Suppressor macrophage treated with lipopolysaccharide for 1 hour (primary cell): ENCODE data around the gene GMIP.
A peak's percentile ranks its signal among the peaks of the same experiment; 100 is the strongest.
"Not testable (repeated sequence)": the region's sequence is repeated elsewhere in the genome, so short reads cannot be mapped to it uniquely, and the experiment has no call there.

Experiments
- DNase-seq, 3 donors: peaks; one replicate each; pipeline ENCODE4 v3.0.0-alpha.2; 2020 to 2022

Gene GMIP

DNA sequence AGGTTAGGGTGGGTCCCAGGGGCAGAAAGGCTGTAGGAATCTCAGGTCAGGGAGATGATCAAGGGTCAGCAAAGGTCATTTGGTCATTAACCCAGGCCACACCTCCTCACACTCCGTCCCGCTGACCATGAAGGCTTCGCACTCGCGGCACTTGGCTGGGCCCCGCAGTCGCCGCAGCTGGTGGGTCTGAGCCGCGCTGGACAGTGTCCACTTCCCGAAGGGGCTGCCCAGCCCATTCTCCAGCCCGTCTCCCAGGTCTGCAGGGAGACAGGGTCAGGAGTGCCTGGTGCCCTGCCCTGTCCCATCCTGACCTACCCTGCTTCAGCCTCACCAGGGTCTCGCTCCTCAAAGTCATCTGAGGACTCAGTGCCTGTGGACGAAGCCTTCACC is 8.1 kb downstream of the GMIP start:
- DNase-seq = no peak

DNA sequence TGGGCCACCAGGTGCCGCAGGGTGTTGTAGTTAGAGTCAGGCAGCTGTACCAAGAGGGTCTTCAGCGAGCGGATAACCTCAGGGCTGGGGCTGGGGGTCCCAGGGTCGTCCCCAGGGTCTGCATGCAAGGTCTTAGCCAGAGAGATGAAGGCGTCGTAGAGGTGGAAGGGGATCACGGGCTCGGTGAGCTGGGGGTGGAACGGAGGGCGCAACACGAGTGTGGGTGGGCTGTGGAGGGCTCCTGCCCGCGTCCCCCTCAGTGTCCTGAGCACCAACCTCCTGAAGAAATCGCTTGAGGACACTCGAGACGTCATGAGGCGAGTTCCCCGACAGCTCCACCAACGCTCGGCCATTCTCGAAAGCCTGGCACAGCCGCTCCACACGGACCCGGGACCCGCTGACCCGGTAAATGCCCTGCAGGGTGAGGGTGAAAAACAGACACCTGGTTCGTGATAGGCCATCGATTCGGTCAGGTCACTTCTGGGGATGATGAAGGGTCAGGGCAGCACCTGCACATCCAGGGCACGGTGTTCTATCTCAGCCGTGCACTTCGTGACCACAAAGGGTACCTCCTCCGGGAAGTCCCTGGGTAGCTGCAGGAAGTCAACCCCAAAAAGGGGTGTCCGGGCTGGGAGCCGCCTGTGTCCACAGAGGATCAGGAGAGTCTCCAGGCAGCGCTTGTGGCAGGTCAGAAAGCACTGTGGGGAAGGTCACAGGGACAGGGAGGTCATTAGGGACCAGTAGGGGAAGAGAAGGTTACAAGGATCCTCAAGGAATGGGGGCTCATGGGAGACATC is 8.7 kb downstream of the GMIP start:
- DNase-seq = no peak

DNA sequence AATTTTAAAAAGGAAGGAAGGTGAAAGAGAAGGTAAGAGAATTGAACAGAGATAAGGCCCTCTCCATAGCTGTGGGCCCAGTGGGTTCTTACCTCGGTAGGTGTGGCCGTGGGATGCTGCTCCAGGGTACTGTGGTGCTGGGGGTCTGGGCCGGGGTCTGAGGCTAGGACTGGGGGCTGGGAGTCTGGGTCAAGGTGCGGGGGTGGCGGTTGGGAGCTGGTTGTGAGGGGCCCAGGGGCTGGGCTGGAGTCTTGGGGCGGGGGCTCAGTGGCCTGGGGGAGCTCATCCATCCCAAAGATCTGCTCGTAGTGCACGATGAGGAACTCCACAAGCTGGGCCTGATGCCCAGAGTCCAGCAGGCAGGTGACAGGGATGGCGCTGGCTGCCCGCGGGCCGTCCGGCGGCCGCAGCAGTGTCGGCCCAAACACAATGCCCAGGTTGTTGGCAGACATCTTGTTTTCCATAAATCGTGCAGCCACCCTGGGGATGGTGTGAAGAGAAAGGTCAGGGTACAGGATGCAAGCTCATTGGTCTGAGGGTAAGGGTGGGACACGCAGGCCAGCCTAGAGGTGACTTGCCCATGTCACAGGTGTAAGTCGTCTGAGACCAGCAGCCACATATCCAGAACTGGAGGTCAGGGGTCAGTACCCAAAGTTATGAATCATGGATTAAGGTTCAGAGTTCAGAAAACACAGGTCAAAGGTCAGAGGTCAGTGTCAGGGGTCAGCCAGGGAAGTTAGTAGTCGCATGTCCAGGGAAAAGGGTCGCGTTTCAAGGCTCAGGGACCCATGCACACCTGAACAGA is 9.5 kb downstream of the GMIP start:
- no peak for DNase-seq

DNA sequence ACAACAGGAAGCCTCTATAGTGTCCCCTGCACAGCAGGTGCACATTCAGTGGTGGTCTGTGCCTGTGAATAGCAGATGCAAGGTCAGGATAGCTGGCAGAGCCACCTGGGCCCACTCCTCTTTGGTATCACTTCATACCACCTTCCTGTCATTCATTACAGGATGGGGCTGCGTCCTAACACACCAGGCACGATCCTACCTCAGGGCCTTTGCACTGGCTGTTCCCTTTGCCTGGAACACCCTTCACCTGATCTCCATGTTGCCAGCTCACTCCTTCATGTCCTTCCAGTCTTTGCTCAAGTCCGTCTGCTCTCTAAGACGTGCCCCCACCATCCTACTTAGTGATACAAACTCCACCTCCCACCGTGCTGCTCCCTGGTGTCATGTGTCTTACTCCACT is 10.8 kb downstream of the GMIP start:
- DNase-seq = no peak

DNA sequence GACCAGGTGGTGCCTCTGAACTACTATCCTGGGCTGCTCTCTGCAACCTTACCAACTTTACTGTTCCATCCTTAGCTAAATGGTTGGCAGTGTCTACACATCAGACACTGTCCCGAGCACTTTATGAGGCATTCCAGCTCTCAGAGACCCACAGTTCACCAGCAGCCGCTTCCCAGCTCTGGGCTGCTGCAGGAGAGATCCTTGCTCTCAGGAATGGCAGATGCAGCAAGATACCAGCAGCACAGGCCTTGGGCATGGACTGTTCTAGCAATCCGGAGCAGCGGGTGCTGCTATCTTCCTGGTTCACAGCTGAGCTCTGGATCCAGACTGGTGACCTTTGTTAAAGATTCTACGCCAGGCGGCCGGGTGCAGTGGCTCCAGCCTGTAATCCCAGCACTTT is 12.1 kb downstream of the GMIP start:
- no peak for DNase-seq

DNA sequence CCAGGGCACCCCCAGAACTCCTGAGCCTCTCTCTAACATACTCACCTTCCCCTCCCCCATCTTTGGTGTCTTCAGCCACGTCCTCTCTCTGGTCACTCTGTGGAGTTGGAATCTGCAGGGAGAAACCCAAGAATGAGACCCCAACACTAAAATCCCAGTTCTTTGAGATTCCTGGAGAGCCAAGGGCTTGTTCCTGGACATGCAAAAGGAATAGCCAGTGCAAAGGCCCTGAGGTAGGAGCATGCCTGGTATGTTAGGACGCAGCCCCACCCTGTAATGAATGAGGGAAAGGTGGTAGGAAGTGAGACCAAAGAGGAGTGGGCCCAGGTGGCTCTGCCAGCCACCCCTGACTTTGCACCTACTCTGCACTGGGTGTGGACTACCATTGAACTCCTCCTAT is 13.0 kb downstream of the GMIP start:
- DNase-seq = no peak

DNA sequence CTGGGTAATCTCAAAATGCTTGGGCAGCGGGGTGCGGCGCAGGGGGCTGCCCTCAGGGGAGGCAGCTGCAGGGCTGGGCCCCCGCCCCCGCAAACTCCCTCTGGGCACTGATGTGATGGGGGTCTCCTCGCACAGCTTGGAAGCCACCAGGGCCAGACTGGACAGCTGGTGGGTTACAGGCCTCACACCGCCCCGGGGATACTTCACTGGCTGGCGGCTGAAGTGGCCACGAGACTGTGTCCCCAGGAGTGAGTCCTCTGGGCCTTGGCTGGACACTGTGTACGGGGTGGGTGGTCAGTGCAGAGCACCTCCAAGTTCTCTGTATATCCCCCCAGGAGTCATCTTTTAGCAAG is 13.4 kb downstream of the GMIP start:
- DNase-seq = no peak

DNA sequence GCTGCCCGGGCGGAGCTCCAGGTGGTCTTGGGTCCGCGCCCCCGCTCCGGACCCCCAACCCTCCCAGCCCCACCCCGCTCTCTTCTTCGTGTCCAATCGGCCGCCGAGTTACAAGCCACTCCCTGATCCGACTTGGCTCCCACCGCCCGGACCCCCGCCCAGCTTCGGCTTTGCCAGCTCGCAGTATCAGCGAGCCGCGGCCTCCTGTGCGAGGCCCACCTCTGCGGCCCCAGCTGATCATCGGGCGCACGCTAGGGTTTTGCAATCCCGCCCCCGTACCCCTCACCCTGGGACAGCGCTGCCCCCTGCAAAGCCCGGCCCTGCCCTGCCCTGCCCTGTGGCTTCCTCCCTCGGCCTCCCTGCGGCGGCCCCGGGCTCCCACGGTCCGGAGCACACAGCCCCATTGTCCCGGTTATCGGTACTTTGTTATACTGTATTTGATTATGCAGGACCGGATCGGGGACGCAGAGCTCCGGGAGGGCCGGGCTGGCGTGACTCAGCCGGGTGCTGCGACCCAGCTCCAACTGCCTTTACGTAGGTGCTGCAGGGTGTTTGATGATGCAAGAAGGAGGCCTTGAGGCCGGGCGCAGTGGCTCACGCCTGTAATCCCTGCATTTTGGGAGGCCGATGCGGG is 14.8 kb downstream of the GMIP start:
- peak; percentile 79 to 85 (median 80) for DNase-seq

DNA sequence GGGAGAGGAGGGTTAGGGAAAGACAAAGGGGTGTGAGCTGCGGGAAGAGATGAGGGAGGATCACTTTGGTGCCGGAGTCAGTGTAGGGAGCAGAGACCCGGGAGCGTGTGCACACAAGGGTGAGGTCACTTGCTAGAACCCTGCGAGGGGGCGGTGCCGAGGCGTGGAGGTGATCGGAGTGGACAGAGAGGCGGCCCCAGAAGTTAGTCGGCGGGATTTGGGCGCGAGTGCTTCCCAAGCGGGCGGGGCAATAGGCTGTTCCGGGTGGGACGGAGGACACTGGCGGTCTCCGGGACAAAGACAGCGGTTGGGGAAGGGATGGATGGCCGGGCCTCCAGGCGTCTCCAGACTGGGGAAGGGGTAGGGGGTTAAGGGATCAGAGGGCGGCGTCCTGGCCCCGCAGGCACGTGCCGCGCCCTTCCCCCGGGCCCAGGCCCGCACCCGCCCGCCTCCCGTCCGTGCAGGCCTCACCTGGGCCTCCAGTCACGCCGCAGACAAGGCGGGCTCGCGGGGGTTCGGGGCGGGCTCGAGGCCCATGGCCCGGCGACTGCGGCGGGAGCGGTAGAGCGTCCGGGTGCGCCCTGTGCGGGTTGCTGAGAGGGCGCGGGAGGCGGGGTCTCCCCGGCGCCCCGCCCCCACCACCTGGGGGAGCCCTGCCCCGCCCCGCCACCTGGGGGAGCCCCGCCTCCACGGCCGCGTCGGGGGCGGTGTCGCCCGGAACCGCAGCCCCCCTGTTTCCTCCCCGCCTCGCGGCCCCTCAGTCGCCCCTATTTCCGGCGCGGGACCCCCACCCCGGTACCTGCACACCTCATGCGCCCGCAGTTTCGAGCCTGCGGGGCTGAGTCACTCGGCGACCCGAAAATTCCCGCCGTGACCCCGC is 15.6 kb downstream of the GMIP start, which contains the start of gene LPAR2:
LPAR2 (minus strand) TSS at position 600 of the 880 bp plus-strand sequence. CDS start 945 bp downstream, outside the sequence.
- DNase-seq = peak; percentile 27 to 52 (median 44)

DNA sequence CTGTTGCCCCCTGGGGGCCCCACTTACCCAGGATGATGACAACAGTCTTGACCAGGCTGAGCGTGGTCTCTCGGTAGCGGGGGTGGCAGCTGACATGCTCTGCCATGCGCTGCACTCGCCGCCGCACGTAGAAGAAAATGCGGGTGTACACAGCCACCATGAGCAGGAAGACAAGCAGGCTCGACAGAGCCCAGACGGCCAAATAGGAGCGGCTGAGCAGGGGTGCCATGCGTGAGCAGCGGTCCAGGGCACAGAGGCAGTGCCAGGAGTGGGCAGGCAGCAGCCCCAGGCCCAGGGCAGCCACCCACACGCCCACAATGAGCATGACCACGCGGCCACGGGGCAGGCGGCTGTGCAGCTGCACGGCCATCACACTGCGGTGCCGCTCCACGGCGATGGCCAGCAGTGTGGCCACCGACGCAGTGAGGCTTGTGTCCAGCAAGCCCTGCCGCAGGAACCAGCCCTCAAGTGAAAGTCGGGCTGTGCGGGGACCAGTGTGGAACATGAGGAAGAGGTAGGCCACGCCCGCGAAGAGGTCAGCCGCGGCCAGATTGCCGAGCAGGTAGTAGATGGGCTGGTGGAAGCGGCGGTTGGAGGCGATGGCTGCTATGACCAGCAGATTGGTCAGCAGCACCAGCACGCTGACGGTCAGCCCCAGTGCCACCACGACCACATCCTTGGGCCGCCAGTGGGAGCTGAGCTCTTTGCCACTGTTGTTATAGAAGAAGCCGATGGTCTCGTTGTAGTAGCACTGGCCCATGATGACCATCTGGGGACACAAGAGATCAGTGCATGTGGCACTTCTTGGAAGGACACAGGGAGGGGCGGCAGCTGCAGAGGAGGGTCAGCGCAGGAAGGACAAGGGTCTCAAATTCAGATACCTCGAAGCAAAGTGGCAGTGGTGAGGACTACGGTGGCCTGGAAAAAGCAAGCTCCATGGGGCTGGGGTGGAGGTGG is 16.7 kb downstream of the GMIP start:
- DNase-seq = no peak

DNA sequence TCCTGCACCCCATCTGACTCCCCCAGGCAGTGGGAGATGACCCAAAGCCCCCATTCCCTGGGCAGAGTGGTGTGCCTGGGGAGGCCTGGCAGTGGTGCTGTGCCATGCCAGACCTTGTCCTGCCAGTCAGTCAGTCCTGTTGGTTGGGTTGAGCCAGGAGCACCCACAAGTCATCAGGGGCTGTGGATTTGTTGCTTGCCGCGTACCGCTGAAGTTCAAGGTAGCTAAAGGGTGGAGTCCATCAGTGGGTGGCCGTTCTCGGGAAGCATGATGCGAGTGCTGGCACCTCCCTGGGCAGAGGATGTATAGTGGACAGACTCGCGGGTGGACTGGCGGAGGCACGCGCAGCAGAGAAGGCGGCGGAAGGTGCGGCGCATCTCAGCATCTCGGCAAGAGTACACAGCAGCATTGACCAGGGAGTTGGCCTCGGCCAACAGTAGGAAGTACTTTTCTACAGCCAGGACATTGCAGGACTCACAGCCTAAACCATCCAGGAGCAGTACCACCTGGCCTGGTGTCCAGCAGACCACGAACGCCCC is 19.4 kb downstream of the GMIP start:
- no peak for DNase-seq

DNA sequence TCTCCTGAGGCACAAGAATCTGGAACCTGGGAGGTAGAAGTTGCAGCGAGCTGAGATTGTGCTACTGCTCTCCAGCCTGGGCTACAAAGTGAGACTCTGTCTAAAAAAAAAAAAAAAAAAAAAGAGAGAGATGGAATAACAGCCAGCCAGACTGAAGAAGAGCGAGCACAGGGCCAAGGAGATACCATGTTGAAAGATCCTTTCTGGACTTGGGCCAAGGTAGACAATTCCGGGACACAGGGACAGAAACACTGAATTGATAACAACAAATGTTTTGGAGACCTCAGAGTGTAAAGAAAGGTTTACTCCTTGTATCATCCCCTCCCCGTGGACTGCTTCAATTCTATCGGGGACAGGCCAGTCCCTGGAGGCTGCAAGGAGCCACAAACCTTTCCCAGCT is 20.1 kb downstream of the GMIP start:
- DNase-seq = no peak

DNA sequence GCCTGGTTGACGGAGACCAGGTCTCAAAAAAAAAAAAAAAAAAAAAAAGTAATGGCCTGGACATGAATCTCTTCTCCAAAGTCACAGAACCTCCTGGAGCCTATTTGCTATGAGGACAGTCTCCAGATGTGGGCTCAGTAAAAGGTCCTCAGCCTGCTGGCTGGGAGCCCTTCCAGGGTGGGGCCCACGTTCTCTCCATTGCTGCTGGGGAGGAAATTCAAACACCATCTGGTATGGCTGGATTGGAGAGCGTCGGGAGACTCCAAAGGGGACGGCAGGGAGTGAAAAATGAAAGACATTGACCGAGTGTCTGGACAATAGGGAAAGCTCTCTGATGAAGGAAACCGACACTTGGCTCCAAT is 23.6 kb downstream of the GMIP start:
- no peak for DNase-seq

DNA sequence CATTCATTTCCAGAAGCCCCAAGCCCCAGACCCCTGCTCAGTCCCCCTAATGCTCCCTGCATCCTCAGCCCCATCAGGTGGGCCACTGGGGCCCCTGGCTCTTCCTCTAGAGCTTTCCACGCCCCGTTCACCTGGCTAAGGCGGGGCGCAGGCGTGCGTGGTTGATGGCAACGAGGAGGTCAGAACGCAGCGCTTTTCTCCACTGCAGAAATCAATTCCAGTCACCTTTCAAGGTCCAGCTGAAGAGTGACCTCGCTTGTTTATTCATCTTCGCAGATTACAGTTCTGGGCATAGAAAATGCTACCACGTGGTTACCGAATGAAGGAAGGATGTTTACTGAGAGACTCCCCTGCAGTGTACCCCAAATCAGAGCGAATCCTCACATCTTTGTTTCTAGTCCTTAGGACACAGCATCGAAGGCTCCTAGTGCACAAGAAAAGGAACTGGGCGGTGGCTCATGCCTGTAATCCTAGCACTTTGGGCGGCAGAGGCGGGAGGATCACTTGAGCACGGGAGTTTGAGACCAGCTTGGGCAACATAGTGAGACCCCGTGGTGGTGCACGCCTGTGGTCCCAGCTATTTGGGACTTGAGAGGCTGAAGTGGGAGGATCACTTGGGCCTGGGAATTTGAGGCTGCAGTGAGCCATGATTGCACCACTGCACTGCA is 24.1 kb downstream of the GMIP start:
- no peak for DNase-seq

DNA sequence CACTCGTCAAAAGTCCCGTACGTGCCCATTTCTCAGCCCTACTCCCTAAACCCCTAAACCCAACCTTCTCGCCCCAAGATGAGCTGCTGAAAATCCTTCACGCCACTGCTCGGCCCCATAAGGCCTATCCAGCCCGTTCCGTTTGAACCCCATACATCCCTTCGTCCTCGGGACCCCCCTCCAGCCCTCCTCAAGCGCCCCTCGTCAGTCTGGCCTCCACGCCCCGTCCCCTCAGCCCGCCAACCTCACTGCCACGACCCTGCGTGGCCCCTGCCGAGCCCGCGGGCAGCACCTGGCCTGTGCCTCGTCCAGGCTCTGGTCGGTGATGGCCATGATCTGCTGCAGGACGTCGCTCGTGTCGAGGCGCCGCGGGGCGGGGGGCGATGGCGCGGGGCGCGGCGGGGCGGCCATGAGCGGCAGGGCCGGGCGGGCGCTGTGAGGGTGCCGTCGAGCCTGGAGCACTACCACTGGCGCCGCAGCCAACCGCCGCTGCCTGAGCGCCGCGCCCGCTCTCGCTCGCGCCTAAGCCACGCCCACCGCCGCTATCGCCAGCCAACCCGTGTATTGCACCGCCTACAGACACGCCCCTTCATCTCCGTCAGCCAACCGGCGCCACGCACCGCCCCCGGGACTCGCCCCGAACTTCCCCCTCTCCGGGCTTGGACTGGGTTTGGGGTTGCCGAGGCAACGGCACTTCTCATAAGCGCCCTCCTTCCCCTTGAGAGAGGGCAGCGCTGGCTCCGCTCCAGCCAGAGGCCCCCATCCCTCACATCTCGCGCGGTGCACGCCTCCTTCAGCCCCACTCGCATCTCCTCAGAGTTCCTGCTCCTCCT is 25.0 kb downstream of the GMIP start, which contains the start of gene PBX4:
PBX4 (minus strand) TSS at position 469 of the 833 bp plus-strand sequence; CDS start at position 411, 58 bp downstream.
- peak; percentile 98 to 99 (median 99) for DNase-seq

DNA sequence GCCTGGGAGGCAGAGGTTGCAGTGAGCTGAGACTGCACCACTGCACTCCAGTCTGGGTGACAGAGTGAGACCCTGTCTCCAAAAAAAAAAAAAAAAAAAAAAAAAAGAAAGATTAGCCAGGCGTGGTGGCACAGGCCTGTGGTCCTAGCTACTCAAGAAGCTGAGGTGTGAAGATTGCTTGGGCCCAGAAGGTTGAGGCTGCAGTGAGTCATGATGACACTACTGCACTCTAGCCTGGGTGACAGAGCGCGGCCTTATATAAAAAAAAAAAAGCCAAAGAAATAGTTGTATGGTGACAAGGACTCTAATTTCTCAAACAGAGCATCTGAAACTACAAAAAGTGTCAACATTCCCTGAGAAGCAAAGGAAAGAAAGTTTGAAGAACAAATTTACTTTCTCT is 28.4 kb downstream of the GMIP start:
- DNase-seq = peak in 1 of 3 donors; percentile 25

DNA sequence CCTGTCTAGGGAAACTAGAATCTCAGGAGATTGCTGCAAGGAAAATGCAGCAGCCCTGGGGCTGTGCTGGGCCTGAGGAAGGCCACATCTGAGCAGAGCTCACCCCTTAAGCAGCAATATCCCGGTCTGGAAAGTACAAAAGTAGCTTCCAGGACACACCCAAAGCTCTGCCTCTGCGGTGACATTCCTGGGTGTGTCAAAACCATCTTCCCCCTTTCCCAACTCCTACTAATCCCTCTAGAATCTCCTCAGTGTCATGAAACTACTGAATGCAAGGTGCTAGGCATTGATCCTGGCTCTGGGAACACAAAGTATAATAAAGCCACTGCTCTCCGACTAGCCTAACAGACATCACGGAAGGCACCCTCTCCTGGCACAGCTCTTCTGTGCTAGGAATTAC is 30.0 kb downstream of the GMIP start:
- DNase-seq = no peak

DNA sequence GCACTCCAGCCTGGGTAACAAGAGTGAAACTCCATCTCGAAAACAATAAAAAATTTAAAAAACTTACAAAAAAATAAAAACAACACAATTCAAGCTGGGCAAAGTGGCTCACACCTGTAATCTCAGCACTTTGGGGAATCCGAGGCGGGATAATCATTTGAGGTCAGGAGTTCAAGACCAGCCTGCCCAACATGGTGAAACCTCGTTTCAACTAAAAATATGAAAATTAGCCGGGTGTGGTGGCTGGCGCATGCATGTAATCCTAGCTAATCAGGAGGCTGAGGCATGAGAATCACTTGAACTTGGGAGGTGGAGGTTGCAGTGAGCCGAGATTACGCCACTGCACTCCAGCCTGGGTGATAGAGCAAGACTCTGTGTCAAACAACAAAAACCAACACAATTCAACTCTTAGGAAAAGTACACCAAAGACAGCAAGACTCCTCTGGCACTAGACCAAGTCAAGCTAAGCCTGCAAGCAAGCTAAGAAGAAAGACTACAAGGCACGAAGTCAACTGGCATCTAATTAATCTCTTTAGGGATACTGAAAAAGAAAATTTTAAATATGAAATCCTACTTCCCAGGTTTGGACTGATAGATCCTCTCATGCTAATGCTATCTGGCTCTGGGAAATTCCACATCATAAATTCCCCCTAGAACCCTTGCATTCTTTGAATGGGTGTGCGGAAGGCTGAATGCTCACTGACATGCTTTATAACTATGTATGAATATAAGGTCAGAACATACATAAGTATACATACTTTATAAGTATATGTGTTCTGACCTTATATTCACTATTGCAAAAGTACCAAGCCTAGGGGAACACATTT is 32.9 kb downstream of the GMIP start:
- no peak for DNase-seq

DNA sequence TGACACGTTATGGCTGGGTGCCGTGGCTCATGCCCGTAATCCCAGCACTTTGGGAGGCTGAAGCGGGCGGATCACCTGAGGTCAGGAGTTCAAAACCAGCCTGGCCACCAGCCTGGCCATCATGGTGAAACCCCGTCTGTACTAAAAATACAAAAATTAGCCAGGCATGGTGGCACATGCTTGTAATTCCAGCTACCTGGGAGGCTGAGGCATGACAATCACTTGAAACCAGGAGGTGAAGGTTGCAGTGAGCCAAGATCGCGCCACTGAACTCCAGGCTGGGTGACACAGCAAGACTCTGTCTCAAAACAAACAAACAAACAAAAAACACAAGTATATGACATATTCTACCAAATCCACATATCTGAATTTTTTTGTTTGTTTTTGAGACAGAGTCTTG is 36.8 kb downstream of the GMIP start:
- DNase-seq = not testable (repeated sequence)
